ENCODE results near the gene TPPP2. TPM values are rescaled to one million over a fixed set of nuclear protein-coding genes. Genes with fewer than 3 reads are reported as not detected.

TPPP2 gene
- total and polyA plus RNA-seq, 2 donors (not counting 1 experiment from before 2014, with no cell fraction given) = not detected

DNA sequence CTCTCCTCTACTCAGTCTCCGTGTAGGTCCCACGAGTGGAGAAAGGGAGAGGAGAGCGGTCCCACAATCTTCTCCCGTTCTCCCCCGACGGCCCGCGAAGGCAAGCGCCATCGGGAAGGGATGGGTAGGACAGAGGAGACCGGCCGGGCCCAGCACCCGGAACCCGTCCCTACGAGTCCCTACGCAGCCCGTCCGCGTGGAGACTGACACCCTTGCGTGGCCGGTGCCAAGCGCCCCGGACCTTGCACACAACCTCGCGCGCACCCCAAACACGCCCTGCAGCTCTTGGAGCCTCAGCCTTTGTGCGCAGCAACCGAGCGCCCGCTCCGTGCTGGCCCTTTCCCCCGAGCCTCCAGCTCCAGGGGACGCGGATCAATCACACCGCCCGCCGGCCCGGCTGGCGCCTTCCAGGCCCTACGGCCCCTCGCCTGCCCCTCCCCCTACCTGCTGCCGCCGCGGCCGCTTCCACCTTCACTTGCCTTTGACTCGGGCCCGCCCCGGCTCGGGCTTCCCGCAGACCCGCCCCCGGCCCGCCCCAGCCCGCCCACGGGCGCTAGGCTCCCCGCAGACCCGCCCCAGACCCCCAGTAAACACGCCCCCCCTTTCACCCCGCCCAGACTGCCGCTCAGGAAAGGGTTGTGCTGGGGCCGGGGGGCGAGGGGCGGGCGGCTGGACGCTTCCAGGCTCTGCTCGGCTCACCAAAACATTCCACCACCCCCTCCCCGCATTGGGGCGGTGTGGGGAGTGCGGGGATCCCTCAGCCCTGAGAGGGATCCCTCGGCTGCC, 5.2 kb upstream of the TPPP2 start, which contains the start of gene NDRG2:
Gene NDRG2 (minus strand): TSS at position 477 of the 786 bp plus-strand sequence. CDS start 1,746 bp downstream, outside the sequence.
- no peaks in the 10 kb centered on the region for H3K79me2 ChIP-seq (ENCODE audit: control insufficient read depth, insufficient read depth, low read length)
- H3K27me3 Mint-ChIP-seq = peaks cover 16% of the 10 kb centered on the region
- H3K4me1 Mint-ChIP-seq = peaks cover 19% of the 10 kb centered on the region
- DNase-seq = peak; percentile 83
- intact Hi-C loops (cut with micrococcal nuclease) = loop anchor here (2.0 kb wide), 3 partner anchors 46 to 80 kb away; partner anchors contain the start of gene ARHGEF40
- H3K9me3 ChIP-seq (ENCODE audit: control extremely low read depth in 1 of 3, control insufficient read depth in 2 of 3, insufficient read depth in 1 of 3, low read length in 2 of 3) = no peaks in the 10 kb centered on the region
- peaks cover 12 to 23% of the 10 kb centered on the region in 2 donors for H3K4me1 ChIP-seq (ENCODE audit: control insufficient read depth in 2 of 2, insufficient read depth in 2 of 2, low read length in 2 of 2)
- peak within 1 kb of the TSS; percentile 78 for H3K9ac ChIP-seq (ENCODE audit: low read length)
- peak within 1 kb of the TSS; percentile 99 for H3K4me2 ChIP-seq (replicated peaks; ENCODE audit: low read depth, low read length, poor library complexity, severe bottlenecking)
- peak within 1 kb of the TSS; percentile 67 for H3K27ac Mint-ChIP-seq
- ChIA-PET CTCF (interaction anchor here (2.5 to 2.9 kb wide), 3 partner anchors 10 to 79 kb away, joined by 9 to 23 read pairs (median 14); no protein-coding TSS in a partner anchor), POLR2A (interaction anchor here (0.7 kb wide), 1 partner anchor 46 kb away, joined by 3 read pairs; no protein-coding TSS in a partner anchor)
- no peaks in the 10 kb centered on the region for H3K9me3 Mint-ChIP-seq (ENCODE audit: insufficient read depth)
- peak; percentile 94 for ATAC-seq (ENCODE audit: low read depth)
- TF ChIP-seq EZH2 (IDR thresholded peaks at IDR 0.05; ENCODE audit: borderline replicate concordance, insufficient read depth, low read depth, low read length, poor library complexity, severe bottlenecking) = no peak
- TF ChIP-seq, protein P1, sequence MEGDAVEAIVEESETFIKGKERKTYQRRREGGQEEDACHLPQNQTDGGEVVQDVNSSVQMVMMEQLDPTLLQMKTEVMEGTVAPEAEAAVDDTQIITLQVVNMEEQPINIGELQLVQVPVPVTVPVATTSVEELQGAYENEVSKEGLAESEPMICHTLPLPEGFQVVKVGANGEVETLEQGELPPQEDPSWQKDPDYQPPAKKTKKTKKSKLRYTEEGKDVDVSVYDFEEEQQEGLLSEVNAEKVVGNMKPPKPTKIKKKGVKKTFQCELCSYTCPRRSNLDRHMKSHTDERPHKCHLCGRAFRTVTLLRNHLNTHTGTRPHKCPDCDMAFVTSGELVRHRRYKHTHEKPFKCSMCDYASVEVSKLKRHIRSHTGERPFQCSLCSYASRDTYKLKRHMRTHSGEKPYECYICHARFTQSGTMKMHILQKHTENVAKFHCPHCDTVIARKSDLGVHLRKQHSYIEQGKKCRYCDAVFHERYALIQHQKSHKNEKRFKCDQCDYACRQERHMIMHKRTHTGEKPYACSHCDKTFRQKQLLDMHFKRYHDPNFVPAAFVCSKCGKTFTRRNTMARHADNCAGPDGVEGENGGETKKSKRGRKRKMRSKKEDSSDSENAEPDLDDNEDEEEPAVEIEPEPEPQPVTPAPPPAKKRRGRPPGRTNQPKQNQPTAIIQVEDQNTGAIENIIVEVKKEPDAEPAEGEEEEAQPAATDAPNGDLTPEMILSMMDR (IDR thresholded peaks at IDR 0.05) = no peak
- peaks cover 0 to 30% (median 8%) of the 10 kb centered on the region in 4 experiments for H3K27me3 ChIP-seq (replicated peaks in 1 of 4; ENCODE audit: control extremely low read depth in 1 of 4, control insufficient read depth in 3 of 4, insufficient read depth in 4 of 4, low read length in 3 of 4)
- peak within 1 kb of the TSS; percentile 97 for H2AFZ ChIP-seq (ENCODE audit: insufficient read depth, low read depth, low read length, poor library complexity, severe bottlenecking)
- peak within 1 kb of the TSS; percentile 15 to 86 (median 75) for H3K4me3 ChIP-seq (ENCODE audit: control extremely low read depth in 1 of 5, extremely low read depth in 1 of 5, insufficient read depth in 1 of 5, low read depth in 2 of 5, low read length in 4 of 5)
- no peak within 1 kb of the TSS for H3K27ac ChIP-seq (ENCODE audit: low read length in 2 of 2)
- peak within 1 kb of the TSS; percentile 93 for H3K4me3 Mint-ChIP-seq
- 3% methylated on average over 38 of the region's 72 CpGs for WGBS (ENCODE audit: insufficient coverage)
- H3K36me3 ChIP-seq (replicated peaks in 1 of 2; ENCODE audit: control extremely low read depth in 1 of 2, control insufficient read depth in 1 of 2, extremely low read depth in 1 of 2, insufficient read depth in 2 of 2, low read length in 1 of 2) = no peaks in the 10 kb centered on the region
- no peaks in the 10 kb centered on the region for H4K20me1 ChIP-seq (ENCODE audit: control insufficient read depth, insufficient read depth, low read length, poor library complexity, severe bottlenecking)

Measured in B cell (primary cell).